HEK293T (cell line): ENCODE data around the gene PIRT.

Experiments used
- CTCF ChIA-PET: fragments of 350-600 bp; formaldehyde crosslinking; extraction: SDS; loops from one replicate; lab custom pipeline; 2021; ENCODE audit warnings: antibody characterized with exemption, inconsistent platforms; lab: Yijun Ruan, JAX
- POLR2A ChIA-PET: fragments of 350-600 bp; formaldehyde crosslinking; extraction: SDS; loops from one replicate; lab custom pipeline; 2020; ENCODE audit warnings: antibody characterized with exemption, inconsistent platforms; lab: Yijun Ruan, JAX
- DNase-seq: peaks from one replicate; pipeline ENCODE4 v3.0.0; 2012; ENCODE audit warnings: mixed read lengths; ENCODE audit errors: extremely low spot score
- ARNT ChIP-seq: fragments of 450-650 bp; IDR thresholded peaks from 2 replicates; pipeline ENCODE4 v1.6.1; 2017; ENCODE audit warnings: mild to moderate bottlenecking
- BHLHE40 ChIP-seq: fragments of 450-650 bp; IDR thresholded peaks from 2 replicates; pipeline ENCODE4 v1.6.1; 2016; ENCODE audit warnings: mild to moderate bottlenecking, moderate library complexity, borderline replicate concordance
- CTBP1 ChIP-seq: fragments of 450-650 bp; IDR thresholded peaks from 2 replicates; pipeline ENCODE4 v1.6.1; 2016; ENCODE audit warnings: borderline replicate concordance
- ELF4 ChIP-seq: fragments of 450-650 bp; IDR thresholded peaks from 2 replicates; pipeline ENCODE4 v1.6.1; 2017; ENCODE audit warnings: antibody characterized with exemption
- FOXA1 ChIP-seq: fragments of 450-650 bp; IDR thresholded peaks from 2 replicates; pipeline ENCODE4 v1.6.1; 2016; ENCODE audit warnings: mild to moderate bottlenecking
- FOXK2 ChIP-seq: fragments of 450-650 bp; IDR thresholded peaks from 2 replicates; pipeline ENCODE4 v1.6.1; 2016; ENCODE audit warnings: mild to moderate bottlenecking
- FOXM1 ChIP-seq: fragments of 450-650 bp; IDR thresholded peaks from 2 replicates; pipeline ENCODE4 v1.6.1; 2017; ENCODE audit warnings: mild to moderate bottlenecking, borderline replicate concordance
- HDGF ChIP-seq: fragments of 450-650 bp; IDR thresholded peaks from 2 replicates; pipeline ENCODE4 v1.6.1; 2017; ENCODE audit warnings: antibody characterized with exemption, borderline replicate concordance
- L3MBTL2 ChIP-seq: fragments of 450-650 bp; conservative IDR thresholded peaks from 2 replicates; pipeline ENCODE4 v1.6.1; 2016; ENCODE audit warnings: mild to moderate bottlenecking
- LEF1 ChIP-seq: fragments of 450-650 bp; IDR thresholded peaks from 2 replicates; pipeline ENCODE4 v1.6.1; 2017; ENCODE audit warnings: mild to moderate bottlenecking, borderline replicate concordance
- NFRKB ChIP-seq: fragments of 450-650 bp; IDR thresholded peaks from 2 replicates; pipeline ENCODE4 v1.6.1; 2016; ENCODE audit warnings: mild to moderate bottlenecking, moderate library complexity
- PKNOX1 ChIP-seq: fragments of 450-650 bp; IDR thresholded peaks from 2 replicates; pipeline ENCODE4 v1.6.1; 2016
- SP1 ChIP-seq: fragments of 450-650 bp; IDR thresholded peaks from 2 replicates; pipeline ENCODE4 v1.6.1; 2017
- SUZ12 ChIP-seq: fragments of 450-650 bp; IDR thresholded peaks from 2 replicates; pipeline ENCODE4 v1.6.1; 2016; ENCODE audit warnings: mild to moderate bottlenecking
- TARDBP ChIP-seq: fragments of 450-650 bp; IDR thresholded peaks from 2 replicates; pipeline ENCODE4 v1.6.1; 2016
- ZNF384 ChIP-seq: fragments of 450-650 bp; IDR thresholded peaks from 2 replicates; pipeline ENCODE4 v1.6.1; 2016

The PIRT gene

GRCh38 chr17:10814075-10814474 lies 23.8 kb downstream of the PIRT start:
- POLR2A ChIA-PET = no interaction called here
- TF ChIP-seq SP1 (no peak), SUZ12 (no peak), PKNOX1 (no peak)
- no peak for DNase-seq
- CTCF ChIA-PET = no interaction called here

GRCh38 chr17:10812674-10813073 lies 25.2 kb downstream of the PIRT start:
- TF ChIP-seq FOXA1 (no peak), ARNT (no peak), SUZ12 (no peak), L3MBTL2 (no peak)
- ChIA-PET CTCF (no interaction called here), POLR2A (no interaction called here)

GRCh38 chr17:10809605-10810004 lies 28.3 kb downstream of the PIRT start:
- no peak for DNase-seq
- POLR2A ChIA-PET = no interaction called here
- TF ChIP-seq ZNF384 (no peak), LEF1 (no peak), L3MBTL2 (no peak), ELF4 (no peak), CTBP1 (no peak), PKNOX1 (no peak), HDGF (no peak), FOXM1 (no peak), ARNT (no peak), BHLHE40 (no peak), FOXK2 (no peak), NFRKB (no peak), TARDBP (no peak), FOXA1 (no peak), SUZ12 (no peak), SP1 (no peak)
- CTCF ChIA-PET = no interaction called here

More at GRCh38 chr17:10812674-10813073, 25.2 kb downstream of the PIRT start:
- DNase-seq = no peak

GRCh38 chr17:10807704-10808128 lies 30.2 kb downstream of the PIRT start:
- POLR2A ChIA-PET = no interaction called here
- DNase-seq = no peak
- TF ChIP-seq FOXA1 (no peak), FOXK2 (no peak), SUZ12 (no peak), PKNOX1 (no peak)
- CTCF ChIA-PET = no interaction called here

GRCh38 chr17:10806545-10807262 lies 31.2 kb downstream of the PIRT start:
- ChIA-PET POLR2A (no interaction called here), CTCF (no interaction called here)
- no peak for TF ChIP-seq FOXK2
- TF ChIP-seq FOXM1 = no peak
- TF ChIP-seq TARDBP = no peak
- no peak for TF ChIP-seq HDGF
- TF ChIP-seq LEF1 = no peak
- no peak for TF ChIP-seq ARNT
- no peak for TF ChIP-seq PKNOX1
- TF ChIP-seq SUZ12 = no peak
- TF ChIP-seq L3MBTL2 = no peak
- no peak for TF ChIP-seq CTBP1
- no peak for TF ChIP-seq ELF4
- TF ChIP-seq SP1 = no peak
- no peak for TF ChIP-seq BHLHE40
- no peak for TF ChIP-seq FOXA1
- TF ChIP-seq NFRKB = no peak
- TF ChIP-seq ZNF384 = no peak
- DNase-seq = no peak

GRCh38 chr17:10805911-10806310 lies 32.0 kb downstream of the PIRT start:
- ChIA-PET CTCF (no interaction called here), POLR2A (no interaction called here)
- TF ChIP-seq TARDBP (no peak), FOXM1 (no peak), FOXK2 (no peak), BHLHE40 (no peak), ARNT (no peak), FOXA1 (no peak), HDGF (no peak), CTBP1 (no peak), PKNOX1 (no peak), ELF4 (no peak), LEF1 (no peak), SP1 (no peak), L3MBTL2 (no peak), ZNF384 (no peak), SUZ12 (no peak), NFRKB (no peak)
- no peak for DNase-seq
